Mesodermal cell (in vitro differentiated cells): ENCODE measurements around the gene FAM227A.

ENCODE experiments used
- H3K27ac ChIP-seq: 2 replicates; pipeline ENCODE4 v1.7.0; 2013; ENCODE audit warnings: mild to moderate bottlenecking, low read depth, low read length, moderate library complexity; ENCODE audit not compliant: severe bottlenecking
- H3K36me3 ChIP-seq: 2 replicates; pipeline ENCODE4 v1.7.1; 2013; ENCODE audit warnings: mild to moderate bottlenecking, low read length, moderate library complexity; ENCODE audit not compliant: control insufficient read depth, insufficient read depth
- H3K4me1 ChIP-seq: one replicate; pipeline ENCODE4 v1.7.1; 2013; ENCODE audit warnings: mild to moderate bottlenecking, low read length; ENCODE audit not compliant: insufficient read depth, control insufficient read depth, poor library complexity, severe bottlenecking
- H3K4me3 ChIP-seq: 2 replicates; pipeline ENCODE4 v1.7.0; 2013; ENCODE audit warnings: low read length, control low read depth, mild to moderate bottlenecking; ENCODE audit not compliant: insufficient read depth, poor library complexity, severe bottlenecking; ENCODE audit errors: extremely low read depth
- H3K9me3 ChIP-seq: 2 replicates; pipeline ENCODE4 v1.7.1; 2013; ENCODE audit warnings: mild to moderate bottlenecking, low read length, moderate library complexity; ENCODE audit not compliant: control insufficient read depth
- whole genome bisulfite sequencing, 2 experiments: methylation state at CpG; one replicate each; pipeline ENCODE4 v1.1.5; 2013; ENCODE audit warnings: missing lambda C conversion rate in 2 of 2; ENCODE audit not compliant: insufficient coverage in 2 of 2; 5-methylcytosine and 5-hydroxymethylcytosine counted together

The FAM227A gene

DNA sequence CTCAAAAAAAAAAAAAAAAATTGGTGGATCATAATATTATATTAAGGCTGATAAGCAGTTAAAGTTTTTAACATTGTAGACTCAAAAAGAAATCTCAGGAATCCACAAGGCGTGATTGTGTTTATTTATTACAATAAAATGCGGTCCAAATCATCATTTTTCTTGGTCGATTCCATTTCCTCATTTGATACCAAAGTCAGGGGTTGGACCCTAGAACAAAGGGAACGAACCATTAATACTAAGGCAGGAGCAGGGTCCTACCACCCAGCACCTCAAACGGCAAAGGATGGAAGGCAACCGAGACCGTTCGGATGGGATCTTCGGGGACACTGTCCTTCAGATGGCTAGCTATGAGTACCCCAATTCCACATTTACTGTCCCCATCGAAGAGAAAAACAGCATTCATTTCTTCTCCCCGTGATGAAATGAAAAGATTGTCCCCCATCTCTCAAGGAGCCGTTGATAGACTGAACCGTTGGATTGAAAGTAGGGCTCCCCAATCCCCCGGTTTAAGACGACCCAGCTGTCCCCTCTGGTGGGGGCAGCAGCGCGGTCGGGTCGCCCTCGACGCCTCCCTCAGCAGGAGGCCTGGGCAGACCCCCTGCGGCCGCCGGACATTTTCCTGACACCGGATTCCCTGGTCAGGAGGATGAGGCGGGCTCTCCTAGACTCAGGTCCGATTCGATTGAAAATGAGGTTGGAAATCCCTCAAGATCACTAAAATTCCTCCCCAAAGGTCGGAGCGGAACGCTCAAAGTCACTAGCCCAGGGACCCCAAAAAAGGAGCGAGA lies 86.8 kb downstream of the FAM227A start:
- Histone ChIP-seq H3K27ac (peak overlapping the region; percentile 52), H3K4me3 (peak overlapping the region; percentile 48), H3K4me1 (no peaks in the 10 kb centered on the region), H3K9me3 (no peaks in the 10 kb centered on the region), H3K36me3 (no peaks in the 10 kb centered on the region)
- WGBS, 2 experiments: 34 to 53% methylated on average over 18 to 27 of the region's 32 CpGs

DNA sequence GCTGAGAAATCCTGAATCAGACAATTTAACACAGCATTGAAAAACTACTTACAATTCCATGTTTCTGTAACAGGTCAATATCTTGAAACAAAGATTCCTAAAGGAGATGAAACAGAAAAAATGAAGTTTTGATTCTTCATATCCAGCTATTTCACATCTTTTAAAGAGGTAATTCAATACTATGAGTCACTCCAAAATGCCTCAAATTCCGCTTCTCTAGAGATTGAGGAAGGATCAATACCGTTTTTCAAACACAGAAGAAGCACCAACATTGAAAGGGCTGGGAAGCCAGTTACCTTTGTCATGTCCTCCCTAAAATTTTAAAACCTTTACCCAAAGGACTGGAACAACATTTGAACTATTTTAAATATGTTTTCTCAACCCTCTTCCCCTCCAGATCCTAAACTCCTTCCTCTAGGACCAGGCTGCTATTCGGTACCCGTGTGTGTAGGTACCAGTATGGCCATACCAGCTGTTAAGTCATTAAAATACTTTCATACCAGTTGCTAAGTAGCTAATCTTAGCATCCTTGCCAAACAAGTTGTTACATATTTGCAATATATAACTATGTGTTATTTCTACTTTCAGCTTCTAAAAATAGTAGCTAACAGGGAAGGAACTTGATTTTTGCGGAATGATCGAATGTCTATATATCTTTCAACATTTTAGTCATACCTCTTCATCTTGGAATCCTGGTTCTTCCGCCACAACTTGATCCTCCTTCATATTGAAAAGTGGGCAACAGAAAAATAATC lies 88.5 kb downstream of the FAM227A start:
- no peak overlapping the region for H3K4me3 ChIP-seq
- WGBS, 2 experiments: 67 to 83% methylated on average over 2 to 4 of the region's 7 CpGs
- no peak overlapping the region for H3K27ac ChIP-seq
- H3K36me3 ChIP-seq: no peaks in the 10 kb centered on the region
- H3K9me3 ChIP-seq: no peaks in the 10 kb centered on the region
- H3K4me1 ChIP-seq: no peaks in the 10 kb centered on the region

GRCh38 chr22:38566726-38567504 lies 89.3 kb downstream of the FAM227A start:
- Histone ChIP-seq H3K9me3 (no peaks in the 10 kb centered on the region), H3K4me3 (no peak overlapping the region), H3K4me1 (no peaks in the 10 kb centered on the region), H3K27ac (no peak overlapping the region), H3K36me3 (no peaks in the 10 kb centered on the region)
- 90% methylated on average over 3 of the region's 3 CpGs for WGBS, 2 experiments

GRCh38 chr22:38565441-38565840 lies 90.8 kb downstream of the FAM227A start:
- H3K27ac ChIP-seq: no peak overlapping the region
- no peaks in the 10 kb centered on the region for H3K4me1 ChIP-seq
- H3K4me3 ChIP-seq: no peak overlapping the region
- H3K9me3 ChIP-seq: no peaks in the 10 kb centered on the region
- 100% methylated on average over 1 of the region's 1 CpG; no CpG with 5 or more reads in 1 of the 2 experiments for WGBS, 2 experiments
- H3K36me3 ChIP-seq: no peaks in the 10 kb centered on the region

DNA sequence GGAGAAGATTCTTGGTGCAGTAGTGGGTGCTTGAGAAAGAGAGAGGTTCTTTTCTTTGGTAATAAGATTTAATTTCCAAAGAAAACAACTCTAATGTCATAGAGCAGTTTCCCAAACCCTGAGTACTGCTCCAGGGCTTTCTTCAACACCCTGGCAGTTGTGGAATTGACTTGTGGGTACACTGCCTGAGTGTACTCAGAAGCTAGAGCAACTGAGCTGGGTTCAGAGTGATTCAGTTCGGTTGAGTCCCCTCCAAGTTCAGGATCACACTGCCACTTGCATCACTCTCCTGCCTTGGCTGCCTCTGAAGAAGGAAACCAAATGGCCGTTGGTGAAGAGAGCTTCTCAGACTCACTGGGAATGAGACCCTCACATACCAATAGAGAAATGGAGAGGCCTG lies 91.5 kb downstream of the FAM227A start:
- H3K9me3 ChIP-seq: no peaks in the 10 kb centered on the region
- no peaks in the 10 kb centered on the region for H3K36me3 ChIP-seq
- 71 to 100% methylated on average over 1 of the region's 2 CpGs for WGBS, 2 experiments
- H3K27ac ChIP-seq: no peak overlapping the region
- no peaks in the 10 kb centered on the region for H3K4me1 ChIP-seq
- H3K4me3 ChIP-seq: no peak overlapping the region

- Histone ChIP-seq H3K9me3 (no peaks in the 10 kb centered on the region), H3K27ac (no peak overlapping the region), H3K4me1 (no peaks in the 10 kb centered on the region), H3K4me3 (no peak overlapping the region), H3K36me3 (no peaks in the 10 kb centered on the region)
- 100% methylated on average over 1 of the region's 3 CpGs; no CpG with 5 or more reads in 1 of the 2 experiments for WGBS, 2 experiments
These were observed 101.9 kb downstream of the FAM227A start for GRCh38 chr22:38554281-38554680.

DNA sequence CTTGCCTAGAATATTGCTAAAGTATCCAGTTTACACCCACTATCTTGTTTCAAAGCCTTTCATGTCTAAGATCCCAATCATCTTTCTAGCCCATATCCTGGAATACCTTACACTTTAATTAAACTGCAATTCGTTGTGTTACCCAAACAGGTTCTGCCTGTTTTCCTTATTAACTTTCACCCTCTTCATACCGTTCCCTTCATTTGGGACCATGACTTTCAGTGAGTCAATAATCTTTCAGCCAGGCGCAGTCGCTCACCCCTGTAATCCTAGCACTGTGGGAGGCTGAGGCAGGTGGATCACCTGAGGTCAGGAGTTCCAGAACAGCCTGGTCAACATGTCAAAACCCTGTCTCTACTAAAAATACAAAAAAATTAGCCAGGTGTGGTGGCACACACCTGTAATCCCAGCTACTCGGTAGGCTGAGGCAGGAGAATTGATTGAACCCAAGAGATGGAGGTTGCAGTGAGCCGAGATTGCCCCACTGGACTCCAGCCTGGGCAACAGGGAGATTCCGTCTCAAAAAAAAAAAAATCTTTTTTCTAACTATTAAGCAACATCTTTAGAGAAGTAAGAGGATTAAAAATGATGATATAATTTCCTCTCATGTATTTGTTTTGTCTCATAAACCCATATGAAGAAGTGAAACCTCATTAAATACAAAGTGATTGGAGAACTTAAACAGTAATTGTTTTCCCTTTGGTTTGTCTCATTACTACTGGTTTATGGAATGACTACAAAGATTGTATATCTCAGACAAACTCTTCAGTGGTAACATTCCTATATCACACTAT lies 106.9 kb downstream of the FAM227A start:
- no peaks in the 10 kb centered on the region for H3K4me1 ChIP-seq
- no peak overlapping the region for H3K27ac ChIP-seq
- no peaks in the 10 kb centered on the region for H3K36me3 ChIP-seq
- H3K9me3 ChIP-seq: peaks cover under 1% of the 10 kb centered on the region
- 79 to 90% methylated on average over 4 to 5 of the region's 7 CpGs for WGBS, 2 experiments
- no peak overlapping the region for H3K4me3 ChIP-seq

DNA sequence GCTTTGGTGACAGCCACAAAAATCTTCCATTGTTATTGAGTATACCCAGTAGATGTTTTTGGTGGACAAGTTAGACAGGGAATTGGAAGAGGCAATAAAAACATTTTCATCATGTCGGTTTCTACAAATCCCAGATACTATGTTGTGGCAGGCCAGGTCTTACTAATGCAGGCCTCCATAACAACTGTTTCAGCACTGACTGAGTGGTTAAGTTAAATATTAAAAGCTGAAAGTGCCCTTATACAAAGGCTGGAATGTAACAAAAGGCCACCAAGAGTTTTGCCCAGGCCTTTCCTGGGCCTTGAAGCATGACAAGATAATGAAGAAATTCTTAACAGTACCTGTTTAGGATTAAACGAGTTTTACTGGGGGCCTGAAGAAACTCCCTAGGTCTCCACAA lies 115.5 kb downstream of the FAM227A start:
- Histone ChIP-seq H3K27ac (no peak overlapping the region), H3K4me3 (no peak overlapping the region), H3K9me3 (peaks cover 8% of the 10 kb centered on the region), H3K36me3 (no peaks in the 10 kb centered on the region), H3K4me1 (no peaks in the 10 kb centered on the region)
- WGBS, 2 experiments: no CpG with 5 or more reads among the region's 2 CpGs

DNA sequence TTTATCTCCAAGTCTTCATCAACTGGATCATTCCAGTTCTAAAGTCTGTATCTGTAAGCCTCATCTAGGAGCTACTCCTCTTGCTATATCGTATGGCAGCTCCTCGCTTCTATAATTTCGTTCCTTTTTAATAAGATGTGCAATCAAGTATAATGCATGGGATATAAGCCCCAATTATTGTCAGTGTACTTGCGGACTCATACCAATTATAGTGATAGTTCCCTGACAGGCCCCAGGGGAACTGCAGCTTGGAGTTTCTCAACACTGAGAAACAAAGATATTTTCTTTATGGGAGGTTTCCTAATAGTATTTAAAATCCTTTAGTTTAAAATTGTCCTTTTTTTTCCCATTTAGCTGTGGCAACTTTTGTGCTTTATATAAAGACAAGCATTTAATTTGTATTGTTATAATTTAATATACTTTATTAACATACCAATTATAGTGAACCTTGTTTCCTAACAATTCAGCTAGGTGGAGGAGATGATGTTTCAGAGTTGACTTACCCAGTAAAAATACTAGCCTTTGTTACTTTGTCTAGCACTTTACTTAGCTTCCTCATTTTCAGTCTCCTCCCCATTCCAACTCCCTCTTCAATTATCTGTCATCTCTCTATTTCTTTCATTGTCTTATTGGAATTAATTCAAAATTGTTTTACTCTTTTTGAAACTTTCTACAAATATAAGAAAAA lies 124.8 kb downstream of the FAM227A start:
- H3K4me3 ChIP-seq: no peak overlapping the region
- 100% methylated on average over 1 of the region's 4 CpGs; no CpG with 5 or more reads in 1 of the 2 experiments for WGBS, 2 experiments

More for the DNA sequence above, 124.8 kb downstream of the FAM227A start:
- Histone ChIP-seq H3K4me1 (no peaks in the 10 kb centered on the region), H3K36me3 (no peaks in the 10 kb centered on the region), H3K27ac (no peak overlapping the region), H3K9me3 (no peaks in the 10 kb centered on the region)
